Measurements from ENCODE around the gene RAD51B.

RAD51B gene

DNA sequence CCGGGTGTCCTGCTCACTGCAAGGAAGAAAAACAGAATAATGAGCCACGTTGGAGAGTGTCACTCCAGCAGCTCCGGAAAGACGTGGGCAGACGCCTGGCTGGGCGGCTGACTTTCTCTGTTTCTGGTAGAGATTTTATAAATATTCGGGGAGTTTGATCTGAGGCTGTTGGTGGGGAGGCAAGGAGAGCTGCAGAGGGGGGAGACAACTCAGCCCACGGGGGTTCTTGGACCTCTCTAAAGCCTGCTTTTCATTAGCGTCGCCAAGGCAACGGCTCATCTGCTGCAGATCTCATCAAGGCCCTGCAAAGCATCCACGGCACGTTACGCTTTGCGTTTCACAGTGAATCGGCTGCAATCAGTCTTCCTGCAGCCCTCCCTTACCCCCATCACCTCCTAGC is 766.1 kb downstream of the RAD51B start:
- H3K9ac ChIP-seq (ENCODE audit: low read length) = peak overlapping the region; percentile 50
- H3K4me3 ChIP-seq (ENCODE audit: low read length) = no peak overlapping the region
- peaks cover 40% of the 10 kb centered on the region for H3K4me1 ChIP-seq (ENCODE audit: control insufficient read depth, insufficient read depth, low read length)
- no peaks in the 10 kb centered on the region for H3K27me3 ChIP-seq (replicated peaks; ENCODE audit: control insufficient read depth, insufficient read depth, low read length)
- no peaks in the 10 kb centered on the region for H3K36me3 ChIP-seq (ENCODE audit: control insufficient read depth, insufficient read depth, low read length, severe bottlenecking)
- H3K9me3 ChIP-seq (ENCODE audit: control insufficient read depth, low read length) = no peaks in the 10 kb centered on the region
- no peak for DNase-seq (ENCODE audit: low read depth)

DNA sequence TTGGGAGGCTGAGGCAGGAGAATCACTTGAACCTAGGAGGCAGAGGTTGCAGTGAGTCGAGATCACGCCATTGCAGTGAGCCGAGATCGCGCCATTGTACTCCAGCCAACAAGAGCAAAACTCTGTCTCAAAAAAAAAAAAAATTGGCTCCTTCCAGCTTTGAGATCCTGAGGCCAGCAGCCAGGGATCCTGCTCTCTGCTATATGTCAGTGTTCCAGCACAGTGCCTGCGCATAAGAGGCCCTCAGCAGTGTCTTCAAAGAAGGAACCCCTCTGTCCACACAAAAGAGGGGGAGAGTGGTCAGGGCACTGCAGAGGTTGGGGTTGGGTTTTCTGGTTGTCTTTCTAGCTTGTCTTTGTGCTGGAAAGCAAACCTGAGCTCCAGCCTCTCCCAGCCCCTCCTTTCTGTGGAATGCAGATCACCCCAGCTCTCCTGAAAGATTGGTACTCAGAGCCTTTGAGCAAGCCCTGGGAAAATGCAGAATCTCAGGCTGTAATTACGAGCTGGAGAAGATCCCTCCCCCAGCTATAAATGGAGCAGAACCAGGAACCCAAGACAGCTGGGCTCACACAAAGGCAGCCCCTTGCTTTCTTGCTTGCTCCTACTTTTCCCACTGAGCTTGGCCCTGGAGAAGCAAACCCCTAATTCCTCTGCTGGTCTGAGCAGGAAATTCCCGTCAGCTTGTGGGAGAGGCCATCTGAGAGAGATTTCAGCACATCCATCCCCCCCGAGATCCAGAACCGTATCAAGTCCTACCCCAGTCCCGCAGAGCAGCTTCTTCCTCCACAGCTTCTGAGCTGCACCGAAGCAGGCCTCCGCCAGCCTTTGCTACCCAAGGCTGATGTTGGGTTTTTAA is 767.5 kb downstream of the RAD51B start:
- Histone ChIP-seq H3K36me3 (ENCODE audit: control insufficient read depth, insufficient read depth, low read length, severe bottlenecking) (no peaks in the 10 kb centered on the region), H3K4me3 (ENCODE audit: low read length) (no peak overlapping the region), H3K4me1 (ENCODE audit: control insufficient read depth, insufficient read depth, low read length) (peaks cover 40% of the 10 kb centered on the region), H3K9me3 (ENCODE audit: control insufficient read depth, low read length) (no peaks in the 10 kb centered on the region), H3K9ac (ENCODE audit: low read length) (peak overlapping the region; percentile 47), H3K27me3 (replicated peaks; ENCODE audit: control insufficient read depth, insufficient read depth, low read length) (no peaks in the 10 kb centered on the region)
- DNase-seq (ENCODE audit: low read depth) = no peak

DNA sequence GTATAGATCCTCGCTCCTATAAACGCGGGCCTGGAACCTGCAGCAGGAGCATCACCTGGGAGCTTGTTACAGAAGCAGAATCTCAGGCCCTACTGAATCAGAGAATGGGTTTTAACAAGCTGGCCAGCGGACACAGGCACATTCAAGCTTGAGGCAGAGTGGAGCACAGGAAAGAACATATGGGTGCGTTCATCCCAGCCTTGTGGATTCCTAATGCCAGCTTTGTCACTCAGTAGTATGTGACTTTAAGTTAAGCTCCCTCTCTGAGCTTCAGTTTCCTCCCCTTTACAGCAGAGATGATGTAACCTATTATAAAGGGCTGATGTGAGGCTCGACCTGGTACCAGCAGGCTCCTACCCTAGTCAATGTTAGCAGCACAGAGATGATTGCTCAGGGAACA is 768.4 kb downstream of the RAD51B start:
- Histone ChIP-seq H3K4me1 (ENCODE audit: control insufficient read depth, insufficient read depth, low read length) (peaks cover 40% of the 10 kb centered on the region), H3K36me3 (ENCODE audit: control insufficient read depth, insufficient read depth, low read length, severe bottlenecking) (no peaks in the 10 kb centered on the region), H3K9ac (ENCODE audit: low read length) (peak overlapping the region; percentile 47), H3K9me3 (ENCODE audit: control insufficient read depth, low read length) (no peaks in the 10 kb centered on the region), H3K27me3 (replicated peaks; ENCODE audit: control insufficient read depth, insufficient read depth, low read length) (no peaks in the 10 kb centered on the region), H3K4me3 (ENCODE audit: low read length) (no peak overlapping the region)
- no peak for DNase-seq (ENCODE audit: low read depth)

DNA sequence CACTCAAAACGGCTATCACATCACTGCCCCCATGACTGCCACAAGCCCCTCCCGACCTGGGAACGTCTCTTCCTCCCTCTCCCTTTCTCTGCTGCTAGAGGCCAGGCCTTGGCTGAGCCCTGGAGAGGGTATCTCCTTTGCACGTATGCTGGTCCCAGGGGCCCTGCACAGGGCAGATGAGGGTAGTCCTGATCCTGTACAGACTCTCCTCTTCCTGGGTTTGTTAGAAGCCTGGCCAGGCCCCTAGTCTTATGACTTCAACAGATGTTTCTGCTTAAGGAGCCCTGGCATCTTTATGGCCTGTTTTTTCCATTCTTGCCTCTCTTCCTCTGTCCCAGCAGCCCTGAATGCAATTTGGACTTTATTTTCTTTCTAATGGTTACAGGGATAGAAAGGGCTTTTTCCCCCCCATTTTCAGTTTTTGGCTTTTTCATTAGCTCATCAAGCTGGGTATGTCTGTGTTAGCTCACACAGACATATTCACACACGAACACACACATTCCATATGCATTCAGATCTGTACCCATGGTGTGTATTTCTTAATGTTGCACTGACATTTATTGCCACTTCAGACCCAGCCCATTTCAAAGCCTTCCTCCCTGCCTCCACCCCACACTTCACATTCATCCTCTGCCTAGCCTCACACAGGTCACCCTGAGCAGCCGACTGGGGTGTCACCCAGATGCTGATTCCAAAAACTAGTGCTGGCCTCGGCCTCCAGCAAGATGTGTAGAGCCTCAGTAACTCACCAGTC is 770.0 kb downstream of the RAD51B start:
- Histone ChIP-seq H3K9me3 (ENCODE audit: control insufficient read depth, low read length) (no peaks in the 10 kb centered on the region), H3K4me3 (ENCODE audit: low read length) (no peak overlapping the region), H3K4me1 (ENCODE audit: control insufficient read depth, insufficient read depth, low read length) (peaks cover 40% of the 10 kb centered on the region), H3K27me3 (replicated peaks; ENCODE audit: control insufficient read depth, insufficient read depth, low read length) (no peaks in the 10 kb centered on the region), H3K9ac (ENCODE audit: low read length) (peak overlapping the region; percentile 62), H3K36me3 (ENCODE audit: control insufficient read depth, insufficient read depth, low read length, severe bottlenecking) (no peaks in the 10 kb centered on the region)
- peak; percentile 87 for DNase-seq (ENCODE audit: low read depth)

DNA sequence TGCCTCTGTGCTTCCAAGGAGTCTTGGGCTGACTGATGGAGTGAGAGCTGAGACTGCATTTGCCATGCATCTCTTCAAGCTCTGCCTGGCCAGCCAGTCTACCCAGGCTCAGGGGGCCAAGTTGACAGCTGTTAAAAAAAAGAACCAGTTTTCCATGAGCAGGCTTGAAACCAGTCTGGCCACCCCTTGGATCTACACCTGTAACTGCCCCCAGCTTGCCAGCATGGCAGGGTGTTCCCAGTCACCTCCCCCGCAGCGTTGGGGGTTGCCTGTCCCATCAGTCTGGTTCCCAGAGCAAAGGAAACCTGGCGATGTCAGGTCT is 770.6 kb downstream of the RAD51B start:
- Histone ChIP-seq H3K9me3 (ENCODE audit: control insufficient read depth, low read length) (no peaks in the 10 kb centered on the region), H3K9ac (ENCODE audit: low read length) (peak overlapping the region; percentile 62), H3K36me3 (ENCODE audit: control insufficient read depth, insufficient read depth, low read length, severe bottlenecking) (no peaks in the 10 kb centered on the region), H3K4me1 (ENCODE audit: control insufficient read depth, insufficient read depth, low read length) (peaks cover 40% of the 10 kb centered on the region), H3K27me3 (replicated peaks; ENCODE audit: control insufficient read depth, insufficient read depth, low read length) (no peaks in the 10 kb centered on the region), H3K4me3 (ENCODE audit: low read length) (no peak overlapping the region)
- no peak for DNase-seq (ENCODE audit: low read depth)

DNA sequence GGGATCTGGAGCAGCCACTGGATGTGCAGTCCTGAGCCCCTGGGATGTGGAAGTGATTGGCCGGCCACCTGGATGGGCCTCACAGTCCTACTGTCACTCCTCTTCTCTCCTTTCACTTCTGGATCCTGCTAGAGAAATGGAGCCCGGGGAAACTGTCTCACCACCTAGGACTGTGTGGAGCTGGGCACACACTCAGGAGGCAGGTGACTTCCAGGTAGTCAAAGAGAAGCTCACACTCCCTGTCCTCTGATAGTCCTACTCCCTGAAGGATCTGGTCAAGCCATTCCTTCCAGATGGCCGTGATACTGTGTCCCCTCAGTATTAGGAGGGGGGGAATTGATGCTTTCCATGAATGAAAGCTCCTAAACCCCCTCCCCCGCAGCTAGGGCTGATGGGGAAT is 772.2 kb downstream of the RAD51B start:
- no peak for DNase-seq (ENCODE audit: low read depth)
- H3K9me3 ChIP-seq (ENCODE audit: control insufficient read depth, low read length) = no peaks in the 10 kb centered on the region
- no peak overlapping the region for H3K4me3 ChIP-seq (ENCODE audit: low read length)
- no peaks in the 10 kb centered on the region for H3K27me3 ChIP-seq (replicated peaks; ENCODE audit: control insufficient read depth, insufficient read depth, low read length)
- peaks cover 29% of the 10 kb centered on the region for H3K4me1 ChIP-seq (ENCODE audit: control insufficient read depth, insufficient read depth, low read length)
- H3K36me3 ChIP-seq (ENCODE audit: control insufficient read depth, insufficient read depth, low read length, severe bottlenecking) = no peaks in the 10 kb centered on the region
- H3K9ac ChIP-seq (ENCODE audit: low read length) = no peak overlapping the region

DNA sequence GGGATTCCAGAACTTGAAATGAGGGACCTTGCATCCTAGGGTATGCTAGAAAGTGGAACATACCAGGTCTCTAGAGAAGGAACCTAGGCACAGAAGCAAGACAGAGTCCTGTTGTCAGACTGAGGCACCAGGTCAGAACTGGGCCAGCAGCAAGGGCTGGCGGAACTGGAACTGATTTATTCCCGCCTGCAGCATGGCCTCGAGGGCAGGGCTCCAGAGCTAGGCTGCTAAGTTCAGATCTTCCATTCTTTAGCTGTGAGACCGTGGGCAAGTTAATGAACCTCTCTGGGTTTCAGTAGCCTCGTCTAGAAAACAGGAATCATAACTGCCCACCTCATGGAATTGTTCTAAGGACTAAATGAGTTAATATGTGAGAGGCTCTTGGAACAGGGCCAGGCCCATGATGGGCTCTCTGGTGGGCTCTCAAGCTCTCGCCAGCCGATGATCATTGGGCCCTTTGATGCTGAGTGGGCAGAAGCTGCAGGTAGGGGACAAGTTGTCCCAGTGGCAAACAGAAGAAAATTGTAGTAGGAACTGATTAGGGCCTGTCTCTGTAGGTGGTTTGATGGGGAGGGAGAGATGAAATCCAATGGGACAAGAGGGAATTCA is 773.5 kb downstream of the RAD51B start:
- DNase-seq (ENCODE audit: low read depth) = no peak
- no peaks in the 10 kb centered on the region for H3K27me3 ChIP-seq (replicated peaks; ENCODE audit: control insufficient read depth, insufficient read depth, low read length)
- no peaks in the 10 kb centered on the region for H3K36me3 ChIP-seq (ENCODE audit: control insufficient read depth, insufficient read depth, low read length, severe bottlenecking)
- H3K4me1 ChIP-seq (ENCODE audit: control insufficient read depth, insufficient read depth, low read length) = peaks cover 18% of the 10 kb centered on the region
- no peak overlapping the region for H3K4me3 ChIP-seq (ENCODE audit: low read length)
- H3K9ac ChIP-seq (ENCODE audit: low read length) = no peak overlapping the region
- H3K9me3 ChIP-seq (ENCODE audit: control insufficient read depth, low read length) = no peaks in the 10 kb centered on the region

DNA sequence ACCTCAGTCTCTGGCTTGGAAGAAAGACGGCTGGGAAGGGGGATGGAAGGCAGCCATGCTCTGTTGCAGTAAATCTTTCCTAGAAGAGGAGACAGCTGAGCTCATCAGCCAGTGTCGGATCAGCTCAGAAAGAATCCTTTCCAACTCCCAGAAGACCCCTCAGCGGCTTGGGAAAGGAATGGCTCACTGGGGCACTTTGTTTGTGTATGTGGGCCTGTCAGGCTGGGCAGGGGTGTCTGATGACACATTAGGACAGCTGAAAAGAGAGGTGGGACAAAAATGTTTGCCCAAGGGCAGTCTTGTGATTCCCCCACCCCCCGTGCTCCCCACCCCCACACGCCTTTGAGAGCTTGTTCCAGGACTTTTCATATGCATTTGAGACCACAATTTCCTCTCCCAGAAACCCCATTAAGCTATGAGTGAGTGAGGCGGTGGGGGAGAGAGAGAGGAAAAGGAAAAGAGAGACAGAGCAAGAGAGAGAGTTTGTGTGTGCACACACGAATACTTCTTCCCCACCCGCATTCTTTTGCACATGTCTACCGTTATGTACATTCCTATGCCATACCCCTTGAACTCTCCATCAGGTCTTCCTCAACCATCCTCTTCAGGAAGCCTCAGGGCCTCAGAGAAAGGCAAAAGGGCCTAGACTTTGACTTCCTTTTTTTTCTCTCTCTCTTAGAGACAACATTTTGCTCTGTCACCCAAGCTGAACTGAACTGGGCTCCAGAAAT is 774.4 kb downstream of the RAD51B start:
- no peak for DNase-seq (ENCODE audit: low read depth)
- peaks cover 26% of the 10 kb centered on the region for H3K4me1 ChIP-seq (ENCODE audit: control insufficient read depth, insufficient read depth, low read length)
- H3K36me3 ChIP-seq (ENCODE audit: control insufficient read depth, insufficient read depth, low read length, severe bottlenecking) = no peaks in the 10 kb centered on the region
- no peaks in the 10 kb centered on the region for H3K9me3 ChIP-seq (ENCODE audit: control insufficient read depth, low read length)
- no peak overlapping the region for H3K4me3 ChIP-seq (ENCODE audit: low read length)
- no peak overlapping the region for H3K9ac ChIP-seq (ENCODE audit: low read length)
- H3K27me3 ChIP-seq (replicated peaks; ENCODE audit: control insufficient read depth, insufficient read depth, low read length) = no peaks in the 10 kb centered on the region

DNA sequence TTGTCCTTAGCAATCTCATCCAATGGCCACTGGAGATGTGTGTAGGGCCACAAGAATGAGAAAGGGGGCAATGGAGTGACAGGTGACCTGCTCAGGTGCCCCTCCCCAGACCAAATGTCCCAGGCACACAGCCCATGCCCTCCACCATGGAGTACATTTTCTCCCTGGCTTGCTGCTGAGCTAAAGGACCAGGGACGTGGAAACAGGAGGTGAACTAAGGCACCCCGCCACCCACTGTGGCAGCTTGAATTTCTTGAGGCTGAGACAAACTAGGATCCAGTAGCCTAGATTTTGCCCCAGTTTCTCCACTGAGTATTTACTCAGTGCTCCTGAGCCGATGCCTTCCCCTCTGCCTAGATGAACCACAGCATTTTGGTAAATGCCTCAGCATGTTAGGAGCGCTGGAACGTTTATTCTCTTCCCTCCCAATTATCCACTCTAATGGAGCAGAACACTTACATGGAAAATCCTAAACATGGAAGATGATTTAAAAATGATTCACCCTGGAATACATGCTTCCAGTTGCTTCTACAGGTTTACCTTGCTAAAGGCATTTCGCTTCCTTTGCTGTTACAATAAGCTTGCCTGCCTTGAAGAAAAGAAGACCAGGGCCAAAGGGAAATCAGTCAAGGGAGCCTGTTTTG is 775.3 kb downstream of the RAD51B start:
- Histone ChIP-seq H3K36me3 (ENCODE audit: control insufficient read depth, insufficient read depth, low read length, severe bottlenecking) (no peaks in the 10 kb centered on the region), H3K4me1 (ENCODE audit: control insufficient read depth, insufficient read depth, low read length) (peaks cover 25% of the 10 kb centered on the region), H3K9me3 (ENCODE audit: control insufficient read depth, low read length) (no peaks in the 10 kb centered on the region), H3K9ac (ENCODE audit: low read length) (no peak overlapping the region), H3K27me3 (replicated peaks; ENCODE audit: control insufficient read depth, insufficient read depth, low read length) (no peaks in the 10 kb centered on the region), H3K4me3 (ENCODE audit: low read length) (no peak overlapping the region)
- no peak for DNase-seq (ENCODE audit: low read depth)

DNA sequence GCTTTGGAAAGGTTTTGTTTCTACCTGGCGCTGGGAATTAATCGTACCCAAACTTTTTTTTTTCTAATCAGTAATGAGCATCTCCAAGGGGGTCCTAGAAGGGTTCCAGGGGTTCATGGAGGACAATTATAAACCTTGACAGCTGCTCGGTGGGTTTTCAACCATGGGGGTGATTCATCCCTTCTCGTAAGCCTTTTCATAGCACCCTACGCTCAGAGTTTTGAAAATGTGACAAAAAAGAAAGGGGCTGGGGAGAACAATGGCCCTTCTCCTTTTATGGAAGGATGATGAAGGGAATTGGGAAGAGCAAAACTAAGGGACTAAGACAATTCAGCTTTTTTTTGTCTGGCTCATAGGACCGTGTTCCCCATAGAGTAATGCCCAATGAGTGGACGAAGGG is 776.6 kb downstream of the RAD51B start:
- Histone ChIP-seq H3K9me3 (ENCODE audit: control insufficient read depth, low read length) (no peaks in the 10 kb centered on the region), H3K27me3 (replicated peaks; ENCODE audit: control insufficient read depth, insufficient read depth, low read length) (no peaks in the 10 kb centered on the region), H3K36me3 (ENCODE audit: control insufficient read depth, insufficient read depth, low read length, severe bottlenecking) (no peaks in the 10 kb centered on the region), H3K4me1 (ENCODE audit: control insufficient read depth, insufficient read depth, low read length) (peaks cover 19% of the 10 kb centered on the region), H3K9ac (ENCODE audit: low read length) (no peak overlapping the region), H3K4me3 (ENCODE audit: low read length) (no peak overlapping the region)
- no peak for DNase-seq (ENCODE audit: low read depth)
